GM18517 (cell line): ENCODE data around the gene GID8.
"Not testable (repeated sequence)": the region's sequence is repeated elsewhere in the genome, so short reads cannot be mapped to it uniquely, and the experiment has no call there.

ENCODE experiments used
- ATAC-seq: cut with Tn5 transposase; IDR thresholded peaks from one replicate; pipeline ENCODE4 v1.9.1; 2021; ENCODE audit warnings: mild to moderate bottlenecking, moderate library complexity; ENCODE audit not compliant: unreplicated experiment

The GID8 gene

GRCh38 chr20:62956387-62957135, 18.6 kb downstream of the GID8 start:
- no peak for ATAC-seq

DNA sequence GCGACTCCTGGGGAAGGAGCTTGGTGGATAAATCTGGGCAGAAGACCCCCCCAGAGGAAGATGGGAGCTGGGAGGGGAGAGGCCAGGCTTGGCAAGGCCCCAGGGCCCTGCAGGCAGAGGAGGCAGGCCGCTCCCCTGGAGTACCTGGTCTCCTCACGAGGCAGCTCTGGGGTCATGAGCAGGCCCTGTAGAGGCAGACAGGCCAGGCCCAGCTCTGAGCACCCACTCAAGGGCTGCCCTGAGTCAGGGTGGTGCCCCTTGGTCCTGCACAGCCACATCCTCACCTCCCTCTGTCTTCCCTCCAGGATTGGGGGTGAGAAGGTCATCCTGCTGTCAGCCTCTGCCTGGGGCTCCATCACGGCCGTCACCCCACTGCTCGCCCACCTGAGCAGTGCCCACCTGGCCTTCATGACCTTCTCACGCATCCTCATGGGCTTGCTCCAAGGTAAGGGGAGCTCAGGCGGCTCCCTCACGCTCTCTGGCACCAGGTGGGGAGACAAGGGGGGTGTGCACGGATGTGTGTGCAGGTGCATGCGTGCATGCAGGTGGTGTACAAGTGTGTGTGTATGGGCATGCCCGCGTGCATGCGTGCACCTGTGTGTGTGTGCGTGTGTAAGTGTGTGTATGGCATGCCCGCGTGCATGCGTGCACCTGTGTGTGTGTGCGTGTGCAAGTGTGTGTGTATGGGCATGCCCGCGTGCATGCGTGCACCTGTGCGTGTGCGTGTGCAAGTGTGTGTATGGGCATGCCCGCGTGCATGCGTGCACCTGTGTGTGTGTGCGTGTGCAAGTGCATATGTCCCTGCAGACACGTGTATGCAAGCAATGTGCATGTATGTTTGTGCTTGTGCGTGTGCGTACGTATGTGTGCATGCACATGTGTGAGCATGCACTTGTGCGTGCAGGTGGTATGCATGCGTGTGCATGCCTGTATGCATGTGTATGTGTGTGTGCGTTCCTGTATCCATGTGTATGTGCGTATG, 19.5 kb downstream of the GID8 start:
- no peak for ATAC-seq

- ATAC-seq, result no peak
Observed at GRCh38 chr20:62958388-62959100, 20.6 kb downstream of the GID8 start.

DNA sequence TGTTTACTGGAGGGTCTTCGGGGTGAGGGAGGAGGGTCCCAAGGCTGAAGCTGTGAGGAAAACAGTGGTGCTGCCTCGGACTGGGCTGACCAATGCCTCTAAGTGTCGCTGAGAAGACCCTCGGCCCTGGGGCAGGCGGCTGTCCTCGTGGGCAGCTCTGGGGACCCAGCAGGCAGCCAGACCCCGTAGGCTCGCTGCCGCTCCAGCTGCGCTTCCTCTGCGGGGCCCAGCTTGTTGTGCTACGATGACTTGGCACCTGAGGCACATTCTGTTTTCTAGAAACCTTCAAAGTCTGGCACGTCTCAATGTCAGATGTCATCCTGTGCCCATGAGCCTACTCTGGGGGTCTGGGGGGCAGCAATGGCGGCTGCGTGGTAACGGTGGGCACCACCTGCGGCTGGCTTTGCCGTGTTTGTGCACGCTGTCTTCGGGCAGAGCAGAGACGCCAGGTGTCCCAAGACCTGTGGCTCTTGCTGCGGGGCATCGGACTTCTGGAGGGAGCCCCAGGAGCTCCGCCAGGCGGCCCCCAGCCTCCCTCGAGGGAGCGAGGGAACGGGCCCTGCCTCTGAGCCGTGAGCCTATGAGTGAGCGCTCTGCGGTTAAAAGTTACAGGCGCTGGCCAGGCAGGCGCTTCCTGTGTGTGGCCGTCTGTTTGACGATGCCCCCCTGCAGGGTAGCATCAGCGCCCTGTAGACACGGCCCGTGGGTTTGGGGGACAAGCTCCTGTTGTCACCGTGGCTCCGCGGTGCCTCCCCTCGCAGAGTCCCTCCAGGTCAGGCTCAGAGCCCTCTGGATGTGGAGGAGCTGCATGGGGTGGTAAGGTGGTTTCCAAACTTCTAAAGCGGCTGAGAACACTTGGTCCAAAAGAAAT, 21.4 kb downstream of the GID8 start:
- no peak for ATAC-seq

- no peak for ATAC-seq
Observed at GRCh38 chr20:62959998-62960436, 22.1 kb downstream of the GID8 start.

DNA sequence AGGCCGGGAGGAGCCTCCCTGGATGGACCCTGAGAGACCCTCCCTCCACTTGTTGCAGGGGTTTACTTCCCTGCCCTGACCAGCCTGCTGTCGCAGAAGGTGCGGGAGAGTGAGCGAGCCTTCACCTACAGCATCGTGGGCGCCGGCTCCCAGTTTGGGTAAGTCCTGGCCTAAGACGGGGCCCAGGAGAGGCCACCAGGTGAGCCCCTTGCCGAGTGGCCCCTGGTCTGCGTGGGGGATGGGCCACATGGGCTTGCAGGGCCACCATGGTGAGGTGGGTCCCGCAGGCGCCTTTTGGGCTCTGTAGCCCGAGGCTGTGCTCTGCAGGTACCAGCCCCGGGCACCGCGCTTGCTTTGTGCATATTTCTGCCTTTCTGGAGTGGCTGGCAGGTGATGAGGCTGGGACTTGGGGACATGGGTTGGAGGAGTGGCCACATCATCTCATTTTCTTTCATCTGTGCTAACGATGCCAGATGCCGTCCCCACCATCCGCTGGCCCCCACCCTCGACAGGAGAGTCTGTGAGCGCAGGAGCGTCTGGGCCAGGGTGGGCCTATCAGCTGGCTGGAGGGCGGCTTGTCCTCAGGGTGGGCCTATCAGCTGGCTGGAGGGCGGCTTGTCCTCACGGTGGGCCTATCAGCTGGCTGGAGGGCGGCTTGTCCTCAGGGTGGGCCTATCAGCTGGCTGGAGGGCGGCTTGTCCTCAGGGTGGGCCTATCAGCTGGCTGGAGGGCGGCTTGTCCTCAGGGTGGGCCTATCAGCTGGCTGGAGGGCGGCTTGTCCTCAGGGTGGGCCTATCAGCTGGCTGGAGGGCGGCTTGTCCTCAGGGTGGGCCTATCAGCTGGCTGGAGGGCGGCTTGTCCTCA, 22.7 kb downstream of the GID8 start:
- ATAC-seq, result not testable (repeated sequence)

GRCh38 chr20:62961310-62961783, 23.4 kb downstream of the GID8 start:
- no peak for ATAC-seq

GRCh38 chr20:62961799-62962198, 23.9 kb downstream of the GID8 start:
- no peak for ATAC-seq

- ATAC-seq, result no peak
Observed at GRCh38 chr20:62962221-62962879, 24.4 kb downstream of the GID8 start.

- ATAC-seq, result no peak
Observed at GRCh38 chr20:62962891-62963613, 25.1 kb downstream of the GID8 start.

DNA sequence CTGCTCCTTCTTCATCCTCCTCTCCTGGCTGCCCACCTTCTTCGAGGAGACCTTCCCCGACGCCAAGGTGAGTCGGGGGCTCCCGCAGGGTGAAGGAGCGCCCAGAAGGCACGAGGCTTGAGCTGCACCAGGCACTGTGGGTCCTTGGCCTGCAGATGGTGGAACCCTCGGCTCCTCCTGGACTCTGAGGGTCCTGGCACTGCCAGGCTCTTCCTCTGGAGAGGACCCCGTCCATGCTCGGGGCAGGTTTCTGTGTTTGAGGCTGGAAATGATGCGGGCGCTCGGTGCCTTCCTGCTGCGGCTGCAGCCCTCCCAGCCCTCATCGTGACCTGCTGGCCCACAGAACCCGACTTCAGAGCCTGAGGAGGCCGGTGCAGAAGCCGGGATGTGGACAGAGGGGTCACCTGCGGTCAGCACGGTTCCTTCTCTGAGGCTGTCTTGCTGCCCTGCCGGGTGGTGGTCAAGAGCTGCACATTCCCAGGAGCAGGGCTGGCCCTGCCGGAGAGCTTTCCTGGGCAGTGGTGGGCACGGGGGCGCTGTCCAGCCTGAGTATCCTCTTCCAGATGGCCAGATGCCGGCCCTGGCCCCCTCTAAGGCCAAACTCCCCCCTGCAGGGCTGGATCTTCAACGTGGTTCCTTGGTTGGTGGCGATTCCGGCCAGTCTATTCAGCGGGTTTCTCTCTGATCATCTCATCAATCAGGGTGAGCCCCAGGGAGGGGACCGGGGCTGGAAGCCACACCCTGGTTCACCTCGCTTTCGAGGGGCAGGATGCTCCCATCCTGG, 25.9 kb downstream of the GID8 start:
- no peak for ATAC-seq

GRCh38 chr20:62964700-62965099, 26.8 kb downstream of the GID8 start:
- ATAC-seq, result no peak

GRCh38 chr20:62965363-62965771, 27.4 kb downstream of the GID8 start:
- no peak for ATAC-seq

GRCh38 chr20:62966212-62967148, 28.5 kb downstream of the GID8 start:
- ATAC-seq, result no peak

DNA sequence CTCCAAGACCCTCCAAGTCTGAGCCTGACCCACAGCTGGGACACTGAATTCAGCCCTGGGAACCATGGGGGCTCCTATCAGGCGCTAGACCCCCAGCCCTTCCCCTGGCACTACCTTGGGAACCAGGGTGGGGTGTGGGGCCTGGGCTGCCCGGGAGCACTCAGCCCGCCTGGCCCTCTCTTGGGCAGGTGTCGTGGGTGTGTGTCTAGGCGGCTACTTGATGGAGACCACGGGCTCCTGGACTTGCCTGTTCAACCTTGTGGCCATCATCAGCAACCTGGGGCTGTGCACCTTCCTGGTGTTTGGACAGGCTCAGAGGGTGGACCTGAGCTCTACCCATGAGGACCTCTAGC, 29.2 kb downstream of the GID8 start:
- no peak for ATAC-seq
